Measurements from ENCODE around the gene FSTL5.

The FSTL5 gene

GRCh38 chr4:161714022-161714751, 449.6 kb downstream of the FSTL5 start:
- no peak for DNase-seq (ENCODE audit: low read depth, low spot score)

DNA sequence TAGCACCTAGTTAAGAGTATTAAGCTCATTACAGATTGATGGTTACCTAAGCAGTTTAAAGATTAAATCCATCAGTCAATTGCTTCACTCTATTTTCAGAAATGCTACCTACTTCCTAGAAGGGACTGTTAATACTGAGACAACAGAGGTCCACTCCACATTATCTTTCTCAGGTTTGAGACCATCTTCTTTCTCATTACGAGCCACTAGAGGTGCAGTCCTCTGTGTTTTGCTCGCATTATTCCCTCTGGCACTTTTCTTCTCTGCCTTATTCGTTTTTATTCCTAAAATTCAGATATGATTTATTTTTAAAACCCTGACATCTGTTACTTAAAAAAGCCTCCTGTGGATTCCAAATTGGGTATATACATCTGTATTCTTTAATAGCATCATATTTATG, 459.1 kb downstream of the FSTL5 start:
- no peak for DNase-seq (ENCODE audit: low read depth, low spot score)

GRCh38 chr4:161704040-161704439, 459.8 kb downstream of the FSTL5 start:
- DNase-seq (ENCODE audit: low read depth, low spot score), result no peak

- no peak for DNase-seq (ENCODE audit: low read depth, low spot score)
These were observed 461.5 kb downstream of the FSTL5 start for GRCh38 chr4:161702287-161702686.

DNA sequence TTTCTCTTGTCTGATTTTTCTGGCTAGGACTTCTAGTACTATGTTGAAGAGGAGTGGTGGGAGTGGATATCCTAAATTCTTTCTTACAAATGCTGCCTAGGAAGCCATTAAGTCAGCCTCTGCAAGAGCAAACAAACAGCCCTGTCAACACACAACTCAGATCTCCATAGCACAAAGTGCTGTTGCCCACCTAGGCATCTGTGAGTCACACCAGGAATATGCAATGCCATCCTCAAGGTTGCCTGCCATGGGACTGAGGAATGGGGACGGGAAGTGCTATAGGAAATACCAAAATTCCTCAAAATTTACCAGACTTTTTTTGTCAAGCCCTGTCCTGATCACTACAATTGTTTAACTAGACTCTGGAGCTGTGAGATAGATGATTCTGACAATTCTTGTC, 466.9 kb downstream of the FSTL5 start:
- DNase-seq (ENCODE audit: low read depth, low spot score), result peak; percentile 47

DNA sequence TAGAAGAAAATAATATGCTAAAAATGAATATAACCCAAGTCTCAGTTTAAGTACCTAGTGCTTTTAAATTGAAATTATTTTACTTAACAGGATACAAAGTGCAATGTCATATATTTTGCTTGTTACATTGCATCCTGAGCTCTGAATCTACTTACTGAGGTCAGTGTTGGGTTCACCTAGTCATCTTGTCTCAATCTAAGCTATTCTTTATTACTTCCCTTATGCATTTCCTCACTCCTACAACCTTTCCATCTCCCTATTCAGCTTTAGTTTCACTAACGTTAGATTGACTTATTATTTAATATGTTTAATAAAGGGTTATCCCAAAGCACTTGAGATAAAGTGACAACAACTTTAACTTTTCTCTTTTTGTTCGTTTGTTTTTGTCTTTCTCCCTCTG, 483.7 kb downstream of the FSTL5 start:
- no peak for DNase-seq (ENCODE audit: low read depth, low spot score)

DNA sequence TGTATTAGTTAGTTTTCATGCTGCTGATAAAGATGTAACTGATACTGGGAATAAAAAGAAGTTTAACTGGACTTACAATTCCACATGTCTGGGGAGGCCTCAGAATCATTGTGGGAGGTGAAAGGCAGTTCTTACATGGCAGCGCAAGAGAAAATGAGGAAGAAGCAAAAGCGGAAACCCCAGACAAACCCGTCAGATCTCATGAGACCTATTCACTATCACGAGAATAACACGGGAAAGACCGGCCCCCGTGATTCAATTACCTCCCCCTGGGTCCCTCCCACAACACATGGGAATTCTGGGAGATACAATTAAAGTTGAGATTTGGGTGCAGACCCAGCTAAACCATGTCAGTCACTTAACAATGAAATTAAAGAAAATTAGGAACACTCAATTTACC, 499.1 kb downstream of the FSTL5 start:
- DNase-seq (ENCODE audit: low read depth, low spot score), result no peak

DNA sequence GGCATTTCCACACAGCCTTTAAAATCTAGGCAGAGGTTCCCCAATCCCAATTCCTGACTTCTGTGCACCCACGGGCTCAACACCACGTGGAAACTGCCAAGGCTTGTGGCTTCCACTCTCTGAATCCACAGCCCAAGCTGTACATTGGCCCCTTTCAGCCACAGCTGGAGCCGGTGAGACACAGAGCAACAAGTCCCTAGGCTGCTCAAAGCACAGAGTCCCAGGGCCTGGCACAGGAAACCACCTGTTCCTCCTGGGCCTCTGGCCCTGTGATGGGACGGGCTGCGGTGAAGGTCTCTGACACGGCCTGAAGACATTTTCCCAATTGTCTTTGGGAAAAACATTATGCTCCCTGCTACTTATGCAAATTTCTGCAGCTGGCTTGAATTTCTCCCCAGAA, 500.0 kb downstream of the FSTL5 start:
- no peak for DNase-seq (ENCODE audit: low read depth, low spot score)

DNA sequence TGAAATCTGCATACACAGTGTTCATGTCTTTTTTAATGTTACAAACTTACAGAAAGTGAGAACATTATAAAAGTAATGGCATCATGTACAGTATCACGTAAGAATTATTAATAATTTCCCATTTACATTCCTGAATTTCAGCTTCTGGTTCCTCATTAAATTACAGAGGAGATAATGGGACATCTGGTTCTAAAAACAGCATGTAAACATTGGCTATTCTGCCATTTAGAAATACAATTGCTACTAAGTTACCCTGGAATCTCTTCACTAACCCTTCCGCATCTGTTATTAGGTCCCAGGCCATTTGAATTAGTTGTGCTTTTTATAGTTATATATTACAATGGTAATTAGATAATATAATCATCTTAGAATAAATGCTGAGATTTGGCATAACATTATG, 505.1 kb downstream of the FSTL5 start:
- no peak for DNase-seq (ENCODE audit: low read depth, low spot score)

DNA sequence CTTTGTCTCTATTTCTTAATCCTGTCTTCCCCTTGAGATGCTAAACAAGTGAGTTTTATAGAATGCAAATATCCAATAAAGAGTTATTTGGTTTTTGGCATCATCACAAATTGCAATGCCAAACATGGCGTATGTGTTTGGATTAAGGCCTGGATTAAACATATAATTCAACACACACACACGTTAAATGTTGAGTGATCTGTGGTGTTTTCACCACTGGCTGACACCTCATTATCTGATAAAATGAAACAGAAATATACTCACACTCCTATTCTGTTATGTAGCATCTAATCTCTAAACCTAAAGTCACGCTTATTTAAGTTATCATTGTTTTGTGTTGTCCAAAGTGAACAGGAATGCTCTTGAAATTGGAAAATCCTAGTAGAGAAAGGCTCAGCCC, 506.2 kb downstream of the FSTL5 start:
- DNase-seq (ENCODE audit: low read depth, low spot score), result no peak

DNA sequence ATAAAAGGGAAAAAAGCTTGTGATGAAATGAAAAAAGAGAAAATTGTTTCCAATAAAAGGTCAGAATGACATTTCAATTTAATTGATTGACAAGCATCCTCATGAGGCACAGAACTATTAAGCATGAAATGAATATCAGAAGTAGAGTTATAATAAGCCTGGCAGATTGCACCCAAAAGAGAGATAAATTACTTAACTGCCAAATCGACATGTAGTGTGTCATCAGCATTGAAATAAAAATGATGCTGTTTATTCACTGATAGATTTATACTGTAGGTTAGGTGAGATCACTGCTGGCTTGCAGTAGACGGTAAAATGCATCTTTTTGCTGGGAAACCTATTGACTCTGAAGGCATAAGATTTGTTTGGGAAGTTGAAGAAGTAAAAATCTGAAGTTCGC, 507.2 kb downstream of the FSTL5 start:
- no peak for DNase-seq (ENCODE audit: low read depth, low spot score)

DNA sequence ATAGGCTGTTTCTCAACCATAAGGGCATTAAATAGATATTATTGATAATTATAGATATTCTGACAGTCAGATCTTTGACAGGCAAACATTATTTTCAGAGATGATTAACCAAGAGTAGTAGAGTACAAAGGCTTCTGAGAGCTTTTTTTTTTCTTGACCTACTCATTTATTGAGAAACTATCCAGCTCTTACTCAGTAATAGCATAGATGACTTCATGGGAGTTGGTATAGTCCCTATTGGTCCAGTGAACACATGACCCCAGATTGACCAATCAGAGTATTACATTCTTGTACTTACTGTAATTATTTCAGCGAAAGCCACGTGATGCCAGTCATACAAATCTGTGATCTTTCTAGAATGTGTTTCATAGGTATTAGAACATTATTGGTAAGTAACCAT, 508.7 kb downstream of the FSTL5 start:
- no peak for DNase-seq (ENCODE audit: low read depth, low spot score)

DNA sequence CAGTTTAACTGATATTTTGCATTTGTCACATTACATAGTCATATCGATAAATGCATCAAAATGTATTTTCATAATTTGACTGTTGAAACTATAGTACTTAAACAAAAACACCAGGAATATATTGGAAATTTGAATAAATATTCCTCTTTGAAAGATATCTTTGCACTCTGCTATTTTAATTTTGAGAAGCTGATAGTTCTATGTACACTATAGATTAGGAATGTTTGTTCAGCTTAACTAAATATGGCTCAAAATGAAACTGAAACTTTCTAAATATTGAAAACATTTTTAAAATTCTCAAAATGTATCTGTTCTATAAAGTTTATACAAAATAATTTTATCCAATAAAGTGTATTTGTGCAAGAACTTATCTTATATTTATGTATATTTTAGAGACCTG, 510.1 kb downstream of the FSTL5 start:
- DNase-seq (ENCODE audit: low read depth, low spot score), result no peak

- DNase-seq (ENCODE audit: low read depth, low spot score), result no peak
These were observed 512.2 kb downstream of the FSTL5 start for GRCh38 chr4:161651586-161651985.

DNA sequence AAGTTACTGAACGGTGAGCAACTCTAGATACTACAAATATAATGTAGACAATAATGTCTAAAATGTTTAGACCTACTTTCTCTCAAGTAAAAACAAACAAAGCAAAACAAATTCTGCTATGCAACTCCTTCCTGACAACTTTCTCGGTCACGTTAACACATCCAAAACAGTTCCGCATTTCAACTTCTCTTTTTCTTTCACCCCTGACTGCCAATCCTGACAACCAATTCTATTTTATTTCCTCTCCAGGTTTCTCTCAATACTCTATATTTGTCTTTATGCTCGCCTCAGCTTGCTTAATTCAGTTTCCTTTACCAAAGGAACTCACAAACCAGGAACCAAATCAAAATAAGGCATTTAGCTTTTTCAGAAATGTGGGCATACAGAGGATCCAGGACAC, 513.0 kb downstream of the FSTL5 start:
- DNase-seq (ENCODE audit: low read depth, low spot score), result no peak

- no peak for DNase-seq (ENCODE audit: low read depth, low spot score)
These were observed 516.0 kb downstream of the FSTL5 start for GRCh38 chr4:161647757-161648156.

DNA sequence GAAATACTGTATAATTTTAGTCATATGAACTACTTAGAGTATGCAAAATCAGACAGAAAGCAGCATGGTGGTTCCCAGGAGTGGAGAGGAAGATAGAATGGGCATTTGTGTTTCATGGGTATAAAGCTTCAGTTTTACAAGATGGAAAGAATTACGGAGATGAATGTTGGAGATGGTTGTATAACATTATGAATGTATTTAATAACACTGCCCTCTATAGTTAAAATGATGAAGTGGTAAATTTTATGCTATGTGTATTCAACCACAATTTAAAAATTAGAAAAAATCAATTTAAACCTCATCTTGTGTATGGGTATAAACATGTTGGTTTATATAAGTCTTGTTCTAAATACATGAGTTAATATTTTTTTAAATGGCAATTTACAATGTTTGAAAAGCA, 521.1 kb downstream of the FSTL5 start:
- DNase-seq (ENCODE audit: low read depth, low spot score), result no peak

- no peak for DNase-seq (ENCODE audit: low read depth, low spot score)
These were observed 533.9 kb downstream of the FSTL5 start for GRCh38 chr4:161629694-161630441.

DNA sequence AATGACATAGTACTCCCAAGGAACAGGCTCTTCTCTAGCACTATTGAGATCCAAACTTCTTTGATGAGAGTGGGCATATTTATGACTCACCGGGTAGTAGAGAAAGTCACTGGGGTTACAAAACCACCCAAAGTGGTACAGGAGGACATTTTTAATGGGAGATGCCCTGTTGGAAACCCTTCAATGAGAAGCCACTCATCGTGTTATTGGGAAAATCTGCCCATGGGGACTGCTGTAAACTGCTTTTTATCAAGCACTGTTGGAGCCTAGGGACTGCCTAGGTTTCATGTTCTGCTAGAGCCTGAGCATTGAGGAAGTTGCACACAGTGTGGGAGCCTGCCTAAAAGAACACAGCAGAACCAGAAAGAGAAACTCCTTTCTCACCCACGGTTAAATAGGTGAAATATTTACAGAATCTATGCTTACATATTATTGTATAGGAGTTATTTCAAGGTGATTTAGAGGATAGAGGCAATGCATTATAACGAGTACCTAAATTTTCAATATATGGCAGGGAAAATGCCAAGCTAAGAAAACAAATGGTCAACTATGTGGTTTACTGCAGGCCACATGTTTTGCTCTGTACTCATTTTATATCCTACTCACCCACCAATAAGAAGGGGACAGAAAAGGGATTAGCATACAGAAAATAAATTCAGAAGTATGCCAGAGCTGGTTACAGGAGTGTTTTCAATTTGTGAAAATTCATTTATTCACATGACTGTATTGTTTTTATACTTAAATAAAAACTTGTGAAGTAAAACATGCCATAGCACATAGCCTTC, 559.1 kb downstream of the FSTL5 start:
- DNase-seq (ENCODE audit: low read depth, low spot score), result no peak

- DNase-seq (ENCODE audit: low read depth, low spot score), result no peak
These were observed 562.8 kb downstream of the FSTL5 start for GRCh38 chr4:161601011-161601410.

DNA sequence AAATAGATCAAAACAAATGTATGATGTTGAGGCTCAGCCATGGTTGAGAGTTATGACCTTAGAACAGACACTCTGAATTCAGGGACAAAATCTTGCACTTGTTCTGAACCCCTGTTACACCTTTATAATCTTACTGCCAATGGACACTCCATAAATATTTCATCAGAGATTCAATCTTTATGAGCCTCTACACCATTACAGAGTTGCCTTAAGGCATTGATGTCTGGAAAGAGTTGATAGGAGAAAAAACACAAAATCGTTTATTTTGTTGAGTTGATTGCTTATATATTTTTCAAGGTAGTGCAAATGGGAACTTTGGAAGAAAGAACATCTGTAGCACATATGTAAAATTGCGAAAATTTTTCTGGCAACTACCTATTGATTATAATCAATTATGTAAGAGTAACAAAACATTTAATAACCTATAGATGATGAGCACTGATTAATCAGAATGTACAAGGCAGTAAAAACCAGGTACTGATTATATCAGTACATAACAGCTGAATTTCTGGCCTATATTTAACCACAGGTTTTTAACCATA, 568.5 kb downstream of the FSTL5 start:
- DNase-seq (ENCODE audit: low read depth, low spot score), result no peak

- DNase-seq (ENCODE audit: low read depth, low spot score), result no peak
These were observed 578.8 kb downstream of the FSTL5 start for GRCh38 chr4:161585011-161585410.

Data from iPS DF 19.7 (cell line).